ENCODE data around the gene ZBTB7B.

DNA sequence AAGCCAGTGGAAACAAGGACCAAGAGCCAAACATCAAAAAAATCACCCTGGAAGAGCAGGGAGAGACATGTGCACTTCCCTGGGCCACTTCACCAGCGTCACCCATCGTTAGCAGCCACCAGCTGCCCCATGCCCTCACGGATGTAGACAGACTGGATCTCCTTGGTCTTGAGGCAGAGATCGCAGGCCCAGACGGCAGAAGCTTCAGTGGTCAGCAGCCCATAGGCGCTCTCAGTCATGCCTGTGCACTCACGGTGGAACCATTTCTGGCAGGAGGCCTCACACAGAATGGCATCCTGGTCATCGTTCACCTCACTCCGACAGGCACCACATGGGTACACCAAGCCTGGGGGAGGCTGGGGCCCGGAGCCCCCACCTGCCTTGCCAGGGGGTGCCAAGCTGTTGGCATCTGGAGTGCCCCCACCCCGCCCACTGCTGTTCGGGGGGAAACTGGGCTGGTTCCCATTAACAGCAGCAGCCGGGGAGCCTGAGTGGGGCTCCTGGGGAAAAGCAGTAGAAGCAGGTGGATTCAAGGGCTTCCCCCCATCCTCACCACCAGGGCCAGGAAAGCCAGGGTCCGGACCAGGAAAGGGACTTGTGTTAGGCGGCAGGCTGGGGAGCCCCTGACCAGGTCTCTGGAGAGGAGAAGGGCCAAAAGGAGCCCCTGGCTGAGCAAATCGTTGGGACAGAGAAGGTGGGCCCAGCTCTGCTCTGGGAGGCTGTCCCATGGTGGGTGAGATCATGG, 43.7 kb upstream of the ZBTB7B start:
- no peak for TF ChIP-seq POLR2AphosphoS5 (IDR thresholded peaks at IDR 0.05; ENCODE audit: low read depth, low read length)
- no peak for TF ChIP-seq TAF1 (IDR thresholded peaks at IDR 0.05; ENCODE audit: borderline replicate concordance, insufficient read depth, low read length)
- TF ChIP-seq FOXP2 (optimal IDR thresholded peaks at IDR 0.05; ENCODE audit: borderline replicate concordance, extremely low read depth, extremely low read length, insufficient read depth), result no peak
- TF ChIP-seq, protein P1, sequence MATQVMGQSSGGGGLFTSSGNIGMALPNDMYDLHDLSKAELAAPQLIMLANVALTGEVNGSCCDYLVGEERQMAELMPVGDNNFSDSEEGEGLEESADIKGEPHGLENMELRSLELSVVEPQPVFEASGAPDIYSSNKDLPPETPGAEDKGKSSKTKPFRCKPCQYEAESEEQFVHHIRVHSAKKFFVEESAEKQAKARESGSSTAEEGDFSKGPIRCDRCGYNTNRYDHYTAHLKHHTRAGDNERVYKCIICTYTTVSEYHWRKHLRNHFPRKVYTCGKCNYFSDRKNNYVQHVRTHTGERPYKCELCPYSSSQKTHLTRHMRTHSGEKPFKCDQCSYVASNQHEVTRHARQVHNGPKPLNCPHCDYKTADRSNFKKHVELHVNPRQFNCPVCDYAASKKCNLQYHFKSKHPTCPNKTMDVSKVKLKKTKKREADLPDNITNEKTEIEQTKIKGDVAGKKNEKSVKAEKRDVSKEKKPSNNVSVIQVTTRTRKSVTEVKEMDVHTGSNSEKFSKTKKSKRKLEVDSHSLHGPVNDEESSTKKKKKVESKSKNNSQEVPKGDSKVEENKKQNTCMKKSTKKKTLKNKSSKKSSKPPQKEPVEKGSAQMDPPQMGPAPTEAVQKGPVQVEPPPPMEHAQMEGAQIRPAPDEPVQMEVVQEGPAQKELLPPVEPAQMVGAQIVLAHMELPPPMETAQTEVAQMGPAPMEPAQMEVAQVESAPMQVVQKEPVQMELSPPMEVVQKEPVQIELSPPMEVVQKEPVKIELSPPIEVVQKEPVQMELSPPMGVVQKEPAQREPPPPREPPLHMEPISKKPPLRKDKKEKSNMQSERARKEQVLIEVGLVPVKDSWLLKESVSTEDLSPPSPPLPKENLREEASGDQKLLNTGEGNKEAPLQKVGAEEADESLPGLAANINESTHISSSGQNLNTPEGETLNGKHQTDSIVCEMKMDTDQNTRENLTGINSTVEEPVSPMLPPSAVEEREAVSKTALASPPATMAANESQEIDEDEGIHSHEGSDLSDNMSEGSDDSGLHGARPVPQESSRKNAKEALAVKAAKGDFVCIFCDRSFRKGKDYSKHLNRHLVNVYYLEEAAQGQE (IDR thresholded peaks at IDR 0.05; ENCODE audit: insufficient read depth in 1 of 2, low read depth in 2 of 2, low read length in 2 of 2), result no peak
- no peak for TF ChIP-seq SIN3A (IDR thresholded peaks at IDR 0.05; ENCODE audit: borderline replicate concordance, insufficient read depth, low read length)
